DND-41 (cell line): Measurements from ENCODE around the gene ARL6IP6.

ENCODE experiments used
- ATAC-seq: fragments of 200-7000 bp; cut with Tn5 transposase; 3 replicates; pipeline ENCODE4 v1.9.1; 2021; ENCODE audit warnings: low read depth; ENCODE audit not compliant: insufficient read depth
- DNase-seq: peaks from one replicate; pipeline ENCODE4 v3.0.0-alpha.2; 2020
- H2AFZ ChIP-seq: 2 replicates; pipeline ENCODE4 v1.6.0; 2012; ENCODE audit warnings: low read depth, low read length
- H3K27ac ChIP-seq: 2 replicates; pipeline ENCODE4 v1.5.1; 2012; ENCODE audit warnings: low read length, inconsistent platforms
- H3K27me3 ChIP-seq: fragments of 200-600 bp; sonication (generic); 2 replicates; pipeline ENCODE4 v1.6.0; 2012; ENCODE audit warnings: low read length, mild to moderate bottlenecking, inconsistent platforms; ENCODE audit not compliant: insufficient read depth, poor library complexity
- H3K36me3 ChIP-seq: 2 replicates; pipeline ENCODE4 v1.5.1; 2012; ENCODE audit warnings: low read length, inconsistent platforms; ENCODE audit not compliant: insufficient read depth
- H3K4me1 ChIP-seq: 2 replicates; pipeline ENCODE4 v1.5.1; 2012; ENCODE audit warnings: mild to moderate bottlenecking, low read length; ENCODE audit not compliant: insufficient read depth
- H3K4me2 ChIP-seq: 2 replicates; pipeline ENCODE4 v1.6.0; 2012; ENCODE audit warnings: mild to moderate bottlenecking, moderate library complexity, low read length, inconsistent platforms; ENCODE audit not compliant: insufficient read depth
- H3K4me3 ChIP-seq, 2 experiments: fragments of 200-600 bp in 1 of 2; shearing (Covaris generic) in 1 of 2; 2 replicates each; pipeline ENCODE4 v1.5.1; 2012 to 2016; ENCODE audit warnings: inconsistent platforms in 2 of 2, low read length in 2 of 2, mild to moderate bottlenecking in 2 of 2, low read depth in 1 of 2, moderate library complexity in 1 of 2
- H3K79me2 ChIP-seq: 2 replicates; pipeline ENCODE4 v1.6.0; 2012; ENCODE audit warnings: low read length, inconsistent platforms; ENCODE audit not compliant: insufficient read depth
- H3K9ac ChIP-seq: 2 replicates; pipeline ENCODE4 v1.6.0; 2012; ENCODE audit warnings: low read depth, mild to moderate bottlenecking, inconsistent platforms, low read length, moderate library complexity
- H3K9me3 ChIP-seq: 2 replicates; pipeline ENCODE4 v1.5.1; 2012; ENCODE audit warnings: low read length, moderate library complexity, mild to moderate bottlenecking, inconsistent platforms; ENCODE audit not compliant: insufficient read depth, severe bottlenecking
- H4K20me1 ChIP-seq: 2 replicates; pipeline ENCODE4 v1.6.0; 2012; ENCODE audit warnings: low read length; ENCODE audit not compliant: insufficient read depth
- CTCF ChIP-seq: IDR thresholded peaks from 2 replicates; pipeline ENCODE4 v1.5.1; 2012; ENCODE audit warnings: borderline replicate concordance, low read length, moderate library complexity, mild to moderate bottlenecking; ENCODE audit not compliant: poor library complexity, severe bottlenecking; ENCODE audit errors: extremely low read depth
- EZH2 ChIP-seq: IDR thresholded peaks from 3 replicates; pipeline ENCODE4 v1.6.1; 2012; ENCODE audit warnings: borderline replicate concordance, low read depth, mild to moderate bottlenecking, moderate library complexity, low read length, inconsistent platforms; ENCODE audit not compliant: severe bottlenecking

The ARL6IP6 gene

GRCh38 chr2:152701198-152701597 is 17.2 kb upstream of the ARL6IP6 start:
- H3K27ac ChIP-seq = no peak overlapping the region
- ATAC-seq = no peak
- peaks cover 33% of the 10 kb centered on the region for H3K36me3 ChIP-seq

GRCh38 chr2:152706477-152707021 is 11.9 kb upstream of the ARL6IP6 start:
- Histone ChIP-seq H3K4me2 (no peak overlapping the region), H4K20me1 (peaks cover 87% of the 10 kb centered on the region), H2AFZ (no peak overlapping the region), H3K36me3 (peaks cover 70% of the 10 kb centered on the region), H3K9ac (no peak overlapping the region), H3K27ac (no peak overlapping the region), H3K27me3 (no peaks in the 10 kb centered on the region), H3K4me1 (peaks cover 3% of the 10 kb centered on the region; the same call in 1 of the 2 replicates), H3K79me2 (peaks cover 100% of the 10 kb centered on the region), H3K9me3 (no peaks in the 10 kb centered on the region), H3K4me3 (no peak overlapping the region)
- TF ChIP-seq EZH2 (no peak), CTCF (no peak)
- DNase-seq (no peak), ATAC-seq (no peak)

More at GRCh38 chr2:152701198-152701597, 17.2 kb upstream of the ARL6IP6 start:
- no peak overlapping the region for H3K4me3 ChIP-seq
- no peaks in the 10 kb centered on the region for H3K27me3 ChIP-seq
- peaks cover 72% of the 10 kb centered on the region for H4K20me1 ChIP-seq
- no peak overlapping the region for H3K4me2 ChIP-seq
- H2AFZ ChIP-seq = no peak overlapping the region
- H3K9ac ChIP-seq = no peak overlapping the region
- DNase-seq = no peak
- TF ChIP-seq EZH2 = no peak
- TF ChIP-seq CTCF = no peak
- peaks cover 3% of the 10 kb centered on the region; the same call in 1 of the 2 replicates for H3K4me1 ChIP-seq
- H3K79me2 ChIP-seq = peaks cover 100% of the 10 kb centered on the region
- H3K9me3 ChIP-seq = no peaks in the 10 kb centered on the region

- peaks cover 100% of the 10 kb centered on the region for H3K79me2 ChIP-seq
- peaks cover 74% of the 10 kb centered on the region for H3K36me3 ChIP-seq
- no peak overlapping the region for H3K4me3 ChIP-seq
- H2AFZ ChIP-seq = no peak overlapping the region
- no peaks in the 10 kb centered on the region for H3K27me3 ChIP-seq
- peaks cover 12% of the 10 kb centered on the region; the same call in 1 of the 2 replicates for H3K4me1 ChIP-seq
- H3K9ac ChIP-seq = no peak overlapping the region
- no peaks in the 10 kb centered on the region for H3K9me3 ChIP-seq
- peaks cover 84% of the 10 kb centered on the region for H4K20me1 ChIP-seq
- ATAC-seq (no peak), DNase-seq (no peak)
- TF ChIP-seq CTCF (no peak), EZH2 (no peak)
- H3K4me2 ChIP-seq = no peak overlapping the region
- no peak overlapping the region for H3K27ac ChIP-seq
Measured at GRCh38 chr2:152708742-152709141, 9.7 kb upstream of the ARL6IP6 start.

DNA sequence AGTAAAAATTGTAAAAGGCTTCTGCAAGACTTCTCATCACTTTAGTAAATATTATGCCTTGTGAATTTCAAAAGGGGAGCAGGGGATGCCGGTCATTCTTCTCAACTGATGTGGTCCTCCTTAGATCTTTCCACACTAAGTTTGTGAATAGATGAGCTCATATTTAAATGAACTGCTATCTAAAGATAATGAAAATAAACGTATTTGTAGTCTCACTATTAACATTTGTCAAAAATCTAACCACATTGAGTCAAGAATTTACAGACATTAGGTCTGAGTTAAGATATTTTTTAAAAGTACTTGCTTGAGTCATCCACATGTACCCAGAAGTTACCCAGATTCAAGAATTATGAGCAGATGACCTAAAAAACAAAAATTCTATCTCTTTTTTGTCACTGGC is 7.7 kb upstream of the ARL6IP6 start:
- DNase-seq (no peak), ATAC-seq (no peak)
- H3K27ac ChIP-seq = no peak overlapping the region
- H3K4me3 ChIP-seq = no peak overlapping the region
- no peak overlapping the region for H3K9ac ChIP-seq
- TF ChIP-seq CTCF (no peak), EZH2 (no peak)
- no peaks in the 10 kb centered on the region for H3K9me3 ChIP-seq
- peaks cover 100% of the 10 kb centered on the region for H3K79me2 ChIP-seq
- H3K4me2 ChIP-seq = no peak overlapping the region
- H3K27me3 ChIP-seq = no peaks in the 10 kb centered on the region
- H3K4me1 ChIP-seq = peaks cover 28% of the 10 kb centered on the region
- peaks cover 80% of the 10 kb centered on the region for H4K20me1 ChIP-seq
- H3K36me3 ChIP-seq = peaks cover 92% of the 10 kb centered on the region
- H2AFZ ChIP-seq = no peak overlapping the region
